RWPE2 (cell line): ENCODE measurements around the gene IPPK.

Source experiments
- ATAC-seq: fragments of 200-7000 bp; cut with Tn5 transposase; 3 replicates; pipeline ENCODE4 v1.9.1; 2021; ENCODE audit warnings: low read depth
- DNase-seq: peaks from one replicate; pipeline ENCODE4 v3.0.0-alpha.2; 2020; ENCODE audit warnings: low spot score
- H3K27ac ChIP-seq: fragments of 450-650 bp; 2 replicates; pipeline ENCODE4 v1.5.1; 2017; ENCODE audit warnings: mild to moderate bottlenecking; ENCODE audit not compliant: poor library complexity, severe bottlenecking
- H3K27me3 ChIP-seq: fragments of 250-450 bp; sonication (Bioruptor Pico); 2 replicates; pipeline ENCODE4 v1.5.1; 2021; ENCODE audit warnings: mild to moderate bottlenecking, moderate library complexity; ENCODE audit not compliant: insufficient read depth, poor library complexity, severe bottlenecking
- H3K36me3 ChIP-seq: fragments of 250-450 bp; sonication (Bioruptor Pico); 2 replicates; pipeline ENCODE4 v1.5.1; 2020; ENCODE audit warnings: low read depth, mild to moderate bottlenecking, moderate library complexity
- H3K4me1 ChIP-seq: fragments of 250-450 bp; sonication (Bioruptor Pico); 2 replicates; pipeline ENCODE4 v1.5.1; 2021; ENCODE audit warnings: mild to moderate bottlenecking, moderate library complexity; ENCODE audit not compliant: insufficient read depth, poor library complexity, severe bottlenecking
- H3K4me3 ChIP-seq: fragments of 250-450 bp; sonication (Bioruptor Pico); 2 replicates; pipeline ENCODE4 v1.5.1; 2021; ENCODE audit warnings: mild to moderate bottlenecking, moderate library complexity; ENCODE audit not compliant: severe bottlenecking
- H3K9me3 ChIP-seq: fragments of 250-450 bp; sonication (Bioruptor Pico); 2 replicates; pipeline ENCODE4 v1.5.1; 2021; ENCODE audit warnings: mild to moderate bottlenecking, moderate library complexity; ENCODE audit not compliant: severe bottlenecking
- TF ChIP-seq, protein P1 (sequence below): fragments of 450-650 bp; IDR thresholded peaks from one replicate; pipeline ENCODE4 v1.5.1; 2017; ENCODE audit warnings: mild to moderate bottlenecking, moderate library complexity; ENCODE audit not compliant: poor library complexity, severe bottlenecking

IPPK gene

DNA sequence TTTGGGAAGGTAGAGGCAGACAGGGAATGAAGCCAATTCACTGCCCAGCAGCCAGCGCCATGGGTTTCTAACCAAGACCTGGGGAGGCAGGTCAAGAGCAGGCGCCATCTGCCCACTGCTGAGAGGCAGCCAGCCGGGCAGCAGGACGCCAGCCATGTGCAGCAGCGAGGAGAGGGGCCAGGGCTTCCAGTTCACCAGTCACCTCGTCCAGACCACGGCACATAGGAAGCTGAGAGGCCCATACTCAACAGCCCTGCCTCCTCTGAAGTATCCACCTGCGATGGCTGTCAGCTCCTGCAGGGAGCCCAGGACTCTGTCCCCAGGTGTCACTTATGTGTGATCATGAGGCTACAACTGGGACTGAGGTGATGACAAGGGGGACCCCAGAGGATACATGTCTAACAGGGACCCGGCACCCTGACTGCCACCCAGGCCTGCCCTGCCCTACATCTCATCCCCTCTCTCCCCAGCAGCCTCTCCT is 30.1 kb downstream of the IPPK start:
- H3K4me1 ChIP-seq, result no peaks in the 10 kb centered on the region
- H3K4me3 ChIP-seq, result no peak overlapping the region
- H3K27me3 ChIP-seq, result no peaks in the 10 kb centered on the region
- no peaks in the 10 kb centered on the region for H3K9me3 ChIP-seq
- DNase-seq, result no peak
- peaks cover 45% of the 10 kb centered on the region for H3K36me3 ChIP-seq
- no peak overlapping the region for H3K27ac ChIP-seq
- ATAC-seq, result no peak
- TF ChIP-seq, protein P1, sequence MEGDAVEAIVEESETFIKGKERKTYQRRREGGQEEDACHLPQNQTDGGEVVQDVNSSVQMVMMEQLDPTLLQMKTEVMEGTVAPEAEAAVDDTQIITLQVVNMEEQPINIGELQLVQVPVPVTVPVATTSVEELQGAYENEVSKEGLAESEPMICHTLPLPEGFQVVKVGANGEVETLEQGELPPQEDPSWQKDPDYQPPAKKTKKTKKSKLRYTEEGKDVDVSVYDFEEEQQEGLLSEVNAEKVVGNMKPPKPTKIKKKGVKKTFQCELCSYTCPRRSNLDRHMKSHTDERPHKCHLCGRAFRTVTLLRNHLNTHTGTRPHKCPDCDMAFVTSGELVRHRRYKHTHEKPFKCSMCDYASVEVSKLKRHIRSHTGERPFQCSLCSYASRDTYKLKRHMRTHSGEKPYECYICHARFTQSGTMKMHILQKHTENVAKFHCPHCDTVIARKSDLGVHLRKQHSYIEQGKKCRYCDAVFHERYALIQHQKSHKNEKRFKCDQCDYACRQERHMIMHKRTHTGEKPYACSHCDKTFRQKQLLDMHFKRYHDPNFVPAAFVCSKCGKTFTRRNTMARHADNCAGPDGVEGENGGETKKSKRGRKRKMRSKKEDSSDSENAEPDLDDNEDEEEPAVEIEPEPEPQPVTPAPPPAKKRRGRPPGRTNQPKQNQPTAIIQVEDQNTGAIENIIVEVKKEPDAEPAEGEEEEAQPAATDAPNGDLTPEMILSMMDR, result no peak

DNA sequence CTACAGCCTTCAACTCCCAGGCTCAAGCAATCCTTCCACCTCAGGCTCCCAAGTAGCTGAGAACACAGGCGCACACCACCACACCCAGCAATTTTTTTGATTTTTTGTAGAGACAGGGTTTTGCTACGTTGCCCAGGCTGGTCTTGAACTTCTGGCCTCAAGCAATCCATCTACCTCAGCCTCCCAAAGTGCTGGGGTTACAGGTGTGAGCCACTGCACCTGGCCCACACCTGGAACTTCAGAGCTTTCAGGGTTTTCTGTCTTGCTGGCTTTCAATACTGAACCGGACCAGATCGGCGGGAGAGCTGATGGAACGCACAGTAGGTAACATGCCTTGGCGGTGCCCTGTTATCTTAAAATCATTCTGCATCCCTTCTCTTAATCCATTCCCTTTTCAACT is 30.8 kb downstream of the IPPK start:
- Histone ChIP-seq H3K27me3 (no peaks in the 10 kb centered on the region), H3K4me1 (no peaks in the 10 kb centered on the region), H3K9me3 (no peaks in the 10 kb centered on the region), H3K27ac (no peak overlapping the region), H3K36me3 (peaks cover 49% of the 10 kb centered on the region), H3K4me3 (no peak overlapping the region)
- TF ChIP-seq, protein P1, result no peak
- ATAC-seq (no peak), DNase-seq (no peak)

DNA sequence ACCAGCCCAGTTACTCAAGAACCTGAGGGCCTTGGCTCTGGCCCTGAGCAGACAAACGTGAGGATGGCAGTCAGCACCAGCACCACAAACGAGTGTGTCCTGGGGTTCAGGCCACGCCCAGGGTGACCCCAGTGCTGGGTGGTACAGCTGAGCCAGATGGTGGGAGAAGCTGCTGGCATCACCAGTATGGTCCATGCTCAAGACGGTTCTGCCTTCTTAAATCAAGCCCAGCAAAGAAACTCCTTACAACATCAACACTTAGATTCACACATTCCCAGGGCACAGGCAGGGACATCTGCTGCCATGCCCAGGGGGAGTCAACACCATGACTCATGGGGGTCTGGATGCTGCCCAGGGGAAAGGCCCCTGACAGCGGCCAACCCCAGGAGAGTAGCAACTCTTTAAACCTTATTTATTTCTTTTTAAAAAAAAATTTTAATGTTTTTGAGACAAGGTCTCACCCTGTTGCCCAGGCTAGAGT is 31.3 kb downstream of the IPPK start:
- DNase-seq (no peak), ATAC-seq (no peak)
- Histone ChIP-seq H3K4me3 (no peak overlapping the region), H3K36me3 (peaks cover 51% of the 10 kb centered on the region), H3K27ac (no peak overlapping the region), H3K4me1 (no peaks in the 10 kb centered on the region), H3K27me3 (no peaks in the 10 kb centered on the region), H3K9me3 (no peaks in the 10 kb centered on the region)
- TF ChIP-seq, protein P1, result no peak

DNA sequence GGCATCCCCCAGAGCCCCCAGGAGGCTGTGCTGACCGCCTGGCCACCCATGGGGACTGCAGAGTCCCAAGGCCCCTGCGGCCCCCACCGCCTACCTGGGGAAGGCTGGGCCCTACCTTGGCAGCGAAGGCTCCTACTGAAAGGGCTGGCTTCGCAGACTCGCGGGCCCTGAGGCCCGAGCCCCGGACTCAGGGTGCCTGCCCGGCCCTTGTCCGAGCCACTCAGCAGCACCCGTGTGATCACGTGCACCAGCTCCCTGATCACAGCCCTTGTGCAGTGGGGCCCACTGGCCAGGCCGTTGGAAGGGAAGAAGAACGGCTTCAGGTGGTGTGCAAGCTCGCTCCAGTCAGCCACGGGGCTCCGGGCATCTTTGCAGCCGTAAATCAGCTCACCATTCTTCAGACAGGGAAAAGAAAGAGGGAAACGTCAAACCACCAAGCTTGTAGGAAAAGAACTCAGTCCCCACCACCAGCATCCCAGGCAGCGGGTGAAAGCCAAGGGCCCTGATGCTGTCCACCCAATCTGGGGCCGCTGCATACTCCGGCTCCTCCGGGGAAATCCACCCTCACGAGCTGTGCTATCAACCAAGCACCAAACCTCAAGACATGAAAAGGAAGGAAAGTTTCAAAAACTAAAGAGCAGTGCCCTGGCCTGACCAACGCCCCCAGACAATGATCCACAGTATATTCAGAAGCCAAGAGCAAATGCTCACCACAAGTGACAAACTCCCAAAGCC is 31.9 kb downstream of the IPPK start:
- H3K27me3 ChIP-seq, result no peaks in the 10 kb centered on the region
- H3K4me3 ChIP-seq, result no peak overlapping the region
- H3K9me3 ChIP-seq, result no peaks in the 10 kb centered on the region
- peaks cover 53% of the 10 kb centered on the region for H3K36me3 ChIP-seq
- H3K4me1 ChIP-seq, result no peaks in the 10 kb centered on the region
- TF ChIP-seq, protein P1, result no peak
- DNase-seq (no peak), ATAC-seq (no peak)
- no peak overlapping the region for H3K27ac ChIP-seq

DNA sequence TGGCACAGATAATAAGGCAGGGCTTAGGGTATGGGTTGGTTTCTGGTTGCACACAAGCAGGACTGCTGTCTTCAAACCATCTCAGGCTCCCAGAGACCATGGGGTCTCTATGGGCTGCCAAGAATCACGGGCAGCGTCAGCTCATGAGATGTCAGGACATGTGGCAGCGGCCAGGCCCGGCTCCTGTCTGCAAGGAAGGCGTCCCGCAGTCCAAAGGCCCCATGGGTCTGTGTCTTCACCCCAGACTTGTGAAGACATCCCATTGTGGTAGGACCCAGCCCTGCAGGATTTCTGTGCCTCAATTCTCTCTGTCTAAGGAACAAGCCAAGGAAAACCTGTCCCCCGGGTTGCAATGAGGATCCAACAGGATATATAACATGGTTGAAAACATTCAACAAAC is 32.6 kb downstream of the IPPK start:
- no peak overlapping the region for H3K4me3 ChIP-seq
- no peaks in the 10 kb centered on the region for H3K27me3 ChIP-seq
- peaks cover 51% of the 10 kb centered on the region for H3K36me3 ChIP-seq
- no peak overlapping the region for H3K27ac ChIP-seq
- TF ChIP-seq, protein P1, result no peak
- no peaks in the 10 kb centered on the region for H3K4me1 ChIP-seq
- DNase-seq (no peak), ATAC-seq (no peak)
- H3K9me3 ChIP-seq, result no peaks in the 10 kb centered on the region
